ENCODE measurements around the gene MAPKBP1. TPM values are rescaled to one million over a fixed set of nuclear protein-coding genes. Genes with fewer than 3 reads are reported as not detected.

The MAPKBP1 gene
- total RNA-seq, 2 donors from 2014 or later: 12.2 to 15.2 TPM

GRCh38 chr15:41780727-41781126 is 6.4 kb downstream of the MAPKBP1 start:
- intact Hi-C loops (cut with DNase I, micrococcal nuclease): no loop called here
- DNase-seq: no peak
- ATAC-seq: no peak

- ATAC-seq (no peak), DNase-seq (no peak)
- intact Hi-C loops (cut with DNase I, micrococcal nuclease): no loop called here
Observed at GRCh38 chr15:41782371-41783282, 8.3 kb downstream of the MAPKBP1 start.

- ATAC-seq: no peak
- intact Hi-C loops (cut with DNase I, micrococcal nuclease): no loop called here
- no peak for DNase-seq
Observed at GRCh38 chr15:41783296-41783695, 9.0 kb downstream of the MAPKBP1 start.

GRCh38 chr15:41788262-41788661 is 14.0 kb downstream of the MAPKBP1 start:
- no peak for ATAC-seq
- intact Hi-C loops (cut with DNase I, micrococcal nuclease): no loop called here
- DNase-seq: no peak

- intact Hi-C loops (cut with DNase I, micrococcal nuclease): no loop called here
- ATAC-seq (peak; percentile 77), DNase-seq (no peak)
Observed at GRCh38 chr15:41789236-41789635, 15.0 kb downstream of the MAPKBP1 start.

GRCh38 chr15:41789662-41790061 is 15.4 kb downstream of the MAPKBP1 start:
- ATAC-seq (no peak), DNase-seq (no peak)
- intact Hi-C loops (cut with DNase I, micrococcal nuclease): no loop called here

GRCh38 chr15:41790169-41790568 is 15.9 kb downstream of the MAPKBP1 start:
- intact Hi-C loops (cut with DNase I, micrococcal nuclease): no loop called here
- no peak for DNase-seq
- ATAC-seq: no peak

GRCh38 chr15:41790756-41791546 is 16.7 kb downstream of the MAPKBP1 start:
- DNase-seq: no peak
- intact Hi-C loops (cut with DNase I, micrococcal nuclease): no loop called here

GRCh38 chr15:41791547-41791937 is 17.3 kb downstream of the MAPKBP1 start:
- DNase-seq (no peak), ATAC-seq (peak; percentile 26)
- intact Hi-C loops (cut with DNase I, micrococcal nuclease): no loop called here

More at GRCh38 chr15:41790756-41791546, 16.7 kb downstream of the MAPKBP1 start:
- peak; percentile 67 for ATAC-seq

- intact Hi-C loops (cut with DNase I, micrococcal nuclease): no loop called here
- no peak for ATAC-seq
- DNase-seq: no peak
Observed at GRCh38 chr15:41792000-41792637, 17.8 kb downstream of the MAPKBP1 start.

- ATAC-seq (no peak), DNase-seq (no peak)
- intact Hi-C loops (cut with DNase I, micrococcal nuclease): no loop called here
Observed at GRCh38 chr15:41794081-41794480, 19.8 kb downstream of the MAPKBP1 start.

GRCh38 chr15:41795996-41796856 is 21.9 kb downstream of the MAPKBP1 start:
- intact Hi-C loops (cut with DNase I, micrococcal nuclease): no loop called here
- no peak for ATAC-seq
- no peak for DNase-seq

- no peak for ATAC-seq
- intact Hi-C loops (cut with DNase I, micrococcal nuclease): no loop called here
- no peak for DNase-seq
Observed at GRCh38 chr15:41797201-41797944, 23.1 kb downstream of the MAPKBP1 start.

GRCh38 chr15:41798607-41799487 is 24.6 kb downstream of the MAPKBP1 start:
- DNase-seq (no peak), ATAC-seq (peak; percentile 87)
- intact Hi-C loops (cut with DNase I, micrococcal nuclease): no loop called here

GRCh38 chr15:41799488-41799805 is 25.2 kb downstream of the MAPKBP1 start:
- intact Hi-C loops (cut with DNase I, micrococcal nuclease): no loop called here
- DNase-seq (no peak), ATAC-seq (no peak)

- intact Hi-C loops (cut with DNase I, micrococcal nuclease): no loop called here
- no peak for ATAC-seq
- DNase-seq: no peak
Observed at GRCh38 chr15:41801185-41801584, 26.9 kb downstream of the MAPKBP1 start.

GRCh38 chr15:41801850-41802455 is 27.7 kb downstream of the MAPKBP1 start:
- ATAC-seq: no peak
- intact Hi-C loops (cut with DNase I, micrococcal nuclease): no loop called here
- no peak for DNase-seq
